ENCODE data around the gene LAMA5.

Gene LAMA5

DNA sequence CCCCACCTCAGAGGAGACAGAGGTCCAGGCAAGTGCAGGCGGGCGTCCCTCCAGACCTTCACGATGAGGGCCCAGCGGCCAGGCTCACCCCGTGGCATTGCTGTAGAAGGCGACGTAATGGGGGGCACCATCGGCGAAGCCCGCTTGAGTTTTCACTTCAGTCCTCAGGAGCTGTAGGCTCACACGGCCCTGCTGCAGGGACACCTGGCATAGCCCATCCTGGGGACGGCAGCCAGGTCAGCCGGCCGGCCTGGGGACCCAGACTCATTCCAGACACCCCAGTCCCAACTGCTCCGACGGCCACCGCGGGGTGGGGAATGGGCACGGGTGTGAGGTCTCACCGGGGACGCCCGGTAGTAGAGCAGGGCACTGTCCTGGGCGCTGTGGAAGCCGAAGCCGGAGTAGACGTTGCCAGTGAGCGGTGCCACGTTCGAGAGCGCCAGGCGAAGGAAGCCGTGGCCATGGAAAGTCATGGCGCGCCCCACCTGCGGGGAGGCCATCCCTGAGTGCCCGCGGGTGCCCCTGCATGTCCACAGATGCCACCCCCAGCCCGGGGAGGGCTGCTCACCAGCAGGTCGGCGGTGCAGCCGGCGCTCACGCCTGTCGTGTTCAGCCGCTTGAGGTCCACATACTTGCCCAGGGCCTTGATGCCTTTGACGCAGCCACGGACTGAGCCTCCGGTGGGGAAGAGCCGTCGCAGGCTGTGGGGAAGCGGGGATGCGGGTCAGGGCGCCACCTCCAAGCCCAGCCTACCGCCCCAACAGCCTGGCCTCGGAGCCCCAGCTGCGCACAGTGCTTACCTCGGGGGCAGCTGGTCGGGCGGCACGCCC is 55.1 kb downstream of the LAMA5 start:
- DNase-seq = no peak

DNA sequence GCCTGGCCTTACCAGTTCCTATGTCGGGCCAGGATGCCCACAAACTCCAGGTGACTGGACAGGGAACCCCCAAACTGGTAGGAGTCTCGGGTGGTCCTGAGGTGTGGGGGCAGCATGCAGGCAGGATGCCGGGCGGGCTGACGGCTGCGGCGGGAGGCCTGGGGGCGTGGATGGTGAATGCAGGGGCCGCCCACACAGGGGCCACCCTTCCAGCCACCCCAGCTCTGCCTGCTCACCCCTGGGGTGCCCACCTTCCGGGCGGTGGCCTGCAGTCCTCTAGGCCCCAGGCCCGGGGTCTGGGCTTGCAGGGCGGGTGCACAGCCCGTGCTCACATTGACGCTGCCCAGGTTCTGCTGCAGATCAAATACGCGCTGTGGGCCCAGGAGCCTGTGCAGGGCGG is 56.0 kb downstream of the LAMA5 start:
- no peak for DNase-seq

GRCh38 chr20:62310757-62311121 is 56.4 kb downstream of the LAMA5 start:
- DNase-seq = no peak

GRCh38 chr20:62309947-62310756 is 57.0 kb downstream of the LAMA5 start:
- no peak for DNase-seq

- DNase-seq = no peak
These were observed 57.7 kb downstream of the LAMA5 start for GRCh38 chr20:62309198-62309944.

- DNase-seq = no peak
These were observed 58.9 kb downstream of the LAMA5 start for GRCh38 chr20:62308102-62308822.

- DNase-seq = no peak
These were observed 59.6 kb downstream of the LAMA5 start for GRCh38 chr20:62307226-62308101.

DNA sequence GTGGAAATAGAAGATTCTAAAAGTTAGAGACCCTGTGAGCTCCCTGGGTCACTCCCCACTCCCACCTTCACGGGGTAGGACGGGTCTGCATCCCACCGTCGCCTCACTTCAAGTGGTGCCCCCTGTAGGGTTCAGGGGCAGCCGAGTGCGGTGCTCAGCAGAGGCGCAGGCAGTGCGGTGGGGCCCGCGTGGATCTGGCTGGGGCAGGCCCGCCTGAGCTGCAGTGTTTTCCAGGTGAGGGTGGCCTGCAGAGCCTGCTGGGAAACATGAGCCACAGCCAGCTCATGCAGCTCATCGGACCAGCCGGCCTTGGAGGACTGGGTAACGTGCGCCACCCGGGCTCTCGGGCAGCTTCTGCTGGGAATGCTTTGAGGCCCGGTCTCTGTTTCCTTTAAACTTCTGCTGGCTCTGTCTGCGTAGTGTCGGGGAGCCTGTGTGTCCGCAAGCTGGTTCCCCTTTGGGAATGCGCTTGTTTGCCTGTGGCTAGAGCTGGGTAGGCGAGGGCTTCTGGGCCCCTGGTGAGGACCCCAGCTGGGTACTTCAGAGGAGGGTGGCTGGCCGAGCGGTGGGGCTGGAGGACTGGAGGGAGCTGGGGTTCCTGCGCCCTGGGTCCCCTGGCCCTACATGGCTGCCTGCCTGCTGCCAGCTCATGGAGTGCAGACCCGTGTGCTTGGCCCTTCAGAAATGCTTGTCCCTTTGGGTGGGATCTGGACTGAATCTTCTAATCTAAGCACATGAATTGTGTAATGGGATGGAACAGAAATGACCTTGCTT is 60.5 kb downstream of the LAMA5 start:
- DNase-seq = no peak

DNA sequence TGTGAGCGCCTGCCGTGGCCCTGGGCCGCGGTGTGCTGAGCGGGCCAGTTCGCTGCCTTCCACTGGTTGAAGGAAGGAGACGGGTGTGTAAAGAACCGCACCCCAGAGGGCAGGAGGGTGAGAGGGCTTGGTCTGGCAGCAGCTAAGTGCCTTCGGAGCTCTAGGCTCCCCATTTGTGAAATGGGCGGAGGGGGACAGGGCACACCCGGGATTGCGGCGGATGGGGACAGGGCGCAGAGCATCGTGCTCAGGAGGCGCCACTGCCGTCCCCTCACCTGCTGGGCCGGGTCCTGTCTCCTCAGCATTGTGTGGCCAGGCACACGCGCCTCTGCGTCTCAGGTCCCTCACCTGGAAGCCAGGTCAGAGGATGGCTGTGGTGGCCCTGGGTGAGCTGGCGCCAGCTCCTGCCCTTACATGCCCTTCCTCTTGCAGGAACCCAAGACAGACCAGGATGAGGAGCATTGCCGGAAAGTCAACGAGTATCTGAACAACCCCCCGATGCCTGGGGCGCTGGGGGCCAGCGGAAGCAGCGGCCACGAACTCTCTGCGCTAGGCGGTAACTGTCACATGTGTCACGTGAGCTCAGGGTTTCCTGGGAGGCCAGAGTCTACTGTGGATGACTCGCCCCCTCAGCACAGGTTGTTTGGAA is 61.2 kb downstream of the LAMA5 start:
- no peak for DNase-seq

GRCh38 chr20:62305149-62305764 is 61.9 kb downstream of the LAMA5 start:
- no peak for DNase-seq

DNA sequence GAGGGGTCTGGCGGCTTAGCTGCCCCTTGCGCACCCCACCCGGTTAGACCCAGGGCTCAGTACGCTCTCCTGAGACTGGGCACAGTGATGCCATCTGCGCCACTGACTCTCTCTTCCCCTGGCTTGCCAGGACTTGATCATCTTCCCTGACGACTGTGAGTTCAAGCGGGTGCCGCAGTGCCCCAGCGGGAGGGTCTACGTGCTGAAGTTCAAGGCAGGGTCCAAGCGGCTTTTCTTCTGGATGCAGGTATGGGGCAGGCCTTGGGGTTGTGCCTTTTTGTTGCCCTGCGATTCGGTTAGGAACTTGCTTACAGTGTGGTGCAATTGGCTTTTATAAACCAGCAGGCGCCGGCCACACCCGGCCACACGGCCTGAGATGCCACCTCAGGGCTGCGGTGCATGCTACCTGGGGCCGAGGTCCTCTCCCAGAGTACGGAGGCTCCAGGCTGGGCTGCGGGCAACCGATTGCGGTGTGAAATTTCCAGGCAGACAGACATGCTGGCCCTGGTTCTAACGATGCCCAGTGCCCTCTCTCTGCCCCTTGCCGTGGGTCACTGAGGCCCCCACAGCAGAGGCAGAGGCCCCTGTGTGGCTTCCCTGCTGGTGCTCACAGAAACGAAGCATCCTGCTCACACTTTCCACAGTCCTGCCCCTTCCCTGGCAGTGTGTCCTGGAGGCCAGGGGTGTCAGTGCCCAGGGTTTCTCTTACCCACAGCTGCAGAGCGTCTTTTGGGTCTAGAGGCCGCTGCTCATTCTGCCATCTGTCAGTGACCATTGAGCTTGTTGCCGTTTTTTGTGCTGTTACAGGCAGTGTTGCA is 62.6 kb downstream of the LAMA5 start:
- DNase-seq = no peak

DNA sequence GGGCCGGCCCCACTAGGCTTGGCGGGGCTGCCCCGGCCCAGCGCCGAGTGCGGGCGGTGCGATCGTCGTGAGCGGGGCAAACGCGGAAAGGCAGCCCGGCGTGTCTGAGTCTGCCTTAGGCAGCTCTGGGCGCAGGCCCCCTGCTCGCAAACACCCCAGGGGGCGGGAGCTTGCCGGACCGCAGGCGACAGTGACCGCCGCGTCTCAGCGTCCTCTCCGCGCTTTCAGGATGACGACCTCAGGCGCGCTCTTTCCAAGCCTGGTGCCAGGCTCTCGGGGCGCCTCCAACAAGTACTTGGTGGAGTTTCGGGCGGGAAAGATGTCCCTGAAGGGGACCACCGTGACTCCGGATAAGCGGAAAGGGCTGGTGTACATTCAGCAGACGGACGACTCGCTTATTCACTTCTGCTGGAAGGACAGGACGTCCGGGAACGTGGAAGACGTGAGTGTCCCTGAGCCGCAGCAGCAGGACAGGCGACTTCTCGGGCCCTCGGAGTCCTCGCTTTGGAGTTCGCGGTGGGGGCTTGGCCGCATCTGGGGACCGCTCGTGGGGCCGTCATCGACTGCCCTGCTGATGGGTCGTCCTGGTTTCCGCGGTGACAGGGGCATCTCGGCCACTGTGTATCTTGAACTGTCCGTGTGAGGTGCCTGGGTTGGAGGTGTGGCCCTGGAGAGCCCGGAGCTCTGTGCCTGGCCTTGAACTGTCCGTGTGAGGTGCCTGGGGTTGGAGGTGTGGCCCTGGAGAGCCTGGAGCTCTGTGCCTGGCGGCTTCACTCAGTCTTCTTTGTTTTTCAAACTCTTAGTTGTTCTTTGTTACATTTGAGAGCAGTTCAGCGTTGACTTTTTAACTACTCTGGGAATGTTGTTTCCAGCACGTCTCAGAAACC is 63.5 kb downstream of the LAMA5 start:
- DNase-seq = no peak

- DNase-seq = no peak
These were observed 64.1 kb downstream of the LAMA5 start for GRCh38 chr20:62303062-62303339.

DNA sequence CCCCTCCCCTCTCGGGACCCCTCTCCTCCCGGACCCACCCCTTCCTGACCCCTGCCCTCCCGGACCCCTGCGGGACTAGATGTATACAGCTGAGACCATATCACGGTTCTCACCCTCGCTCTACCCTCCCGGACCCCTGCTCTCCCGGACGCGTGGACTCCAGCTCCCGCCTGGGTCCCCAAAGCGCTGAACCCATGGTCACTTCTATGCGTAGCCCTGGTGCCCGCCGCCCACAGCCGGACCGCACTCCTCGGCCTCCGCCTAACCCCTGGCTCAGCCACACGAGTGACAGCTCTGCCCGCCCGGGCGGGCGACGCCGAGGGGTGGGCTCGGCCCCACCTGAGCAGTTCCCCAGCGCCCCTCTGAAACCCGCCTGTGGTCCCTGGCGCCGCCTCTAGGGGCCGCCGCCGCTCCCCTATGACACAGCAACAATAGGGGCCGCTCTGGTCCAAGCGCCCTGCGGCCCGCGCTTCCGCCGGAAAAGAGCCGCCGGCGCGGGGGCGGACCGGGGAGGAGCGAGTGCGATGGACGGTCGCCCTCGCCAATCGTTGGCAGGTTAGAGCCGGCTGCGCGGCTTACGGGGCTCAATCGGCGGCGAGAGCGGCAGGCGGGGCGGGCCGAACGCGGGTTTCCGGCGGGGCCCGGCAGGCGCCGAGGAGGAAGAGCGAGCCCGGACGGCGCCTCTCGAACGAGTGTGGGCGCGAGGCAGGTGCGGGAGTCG is 64.6 kb downstream of the LAMA5 start, which contains the start of gene ADRM1:
Gene ADRM1 (plus strand): TSS at position 657 of the 721 bp plus-strand sequence. CDS start 572 bp downstream, outside the sequence.
- peak; percentile 96 for DNase-seq

GRCh38 chr20:62301773-62302340 is 65.3 kb downstream of the LAMA5 start:
- peak; percentile 88 for DNase-seq

DNA sequence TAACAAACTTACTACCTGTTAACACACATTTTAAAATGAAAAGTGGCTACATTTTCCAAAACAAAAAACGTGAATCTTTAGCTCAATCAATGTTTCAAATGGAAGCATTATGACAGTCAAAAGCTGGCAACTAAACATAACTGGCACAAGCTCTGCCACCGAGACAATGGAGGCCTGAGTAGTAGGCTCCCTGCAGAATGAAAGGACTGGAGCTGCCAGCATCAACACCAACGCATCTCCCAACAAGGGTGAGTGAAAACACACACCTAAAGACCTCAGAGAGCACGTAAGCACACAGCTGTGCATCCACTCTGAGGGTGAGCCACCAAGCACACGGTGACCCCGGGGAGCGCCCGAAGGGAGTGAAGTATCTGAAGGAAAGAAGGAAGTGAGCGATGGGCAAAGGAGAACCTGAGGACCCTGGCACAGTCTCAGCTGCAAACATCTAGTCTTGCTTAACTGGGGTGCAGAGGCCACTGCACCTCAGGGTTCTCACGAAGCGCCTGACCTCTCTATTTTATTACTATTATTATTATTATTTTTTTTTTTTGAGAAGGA is 65.9 kb downstream of the LAMA5 start:
- DNase-seq = no peak

GRCh38 chr20:62300319-62300718 is 66.8 kb downstream of the LAMA5 start:
- no peak for DNase-seq

Measured in CD4-positive, alpha-beta T cell treated with Interferon gamma for 1 hour (primary cell).